NCI-H82 treated with DMSO at 0.1 percent for 48 hours (cell line): ENCODE measurements around the gene ARFGAP2.
A peak's percentile ranks its signal among the peaks of the same experiment; 100 is the strongest.

Experiments used
- DNase-seq: peaks from one replicate; lab custom pipeline; 2025; ENCODE audit not compliant: unreplicated experiment; lab: John Stamatoyannopoulos, UW

ARFGAP2 gene

DNA sequence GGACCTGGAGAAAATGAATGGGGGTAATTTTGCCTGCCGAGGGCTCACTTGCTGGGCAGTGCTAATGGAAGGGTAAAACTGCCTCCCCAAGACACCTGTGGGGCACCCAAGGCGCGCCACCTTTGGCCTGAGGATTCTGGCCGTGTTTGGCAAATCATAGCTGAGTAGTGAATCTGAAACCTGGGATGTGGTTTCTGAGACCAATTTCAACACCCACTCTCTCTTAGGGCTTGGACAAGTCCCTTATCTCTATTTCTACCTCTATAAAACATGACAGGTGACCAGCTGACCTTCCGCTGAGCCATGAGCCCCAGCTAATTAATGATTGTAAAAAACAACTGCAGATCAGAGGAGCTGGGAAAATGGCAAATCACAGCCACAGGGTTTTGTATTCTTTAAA is 11.0 kb upstream of the ARFGAP2 start:
- DNase-seq: no peak

DNA sequence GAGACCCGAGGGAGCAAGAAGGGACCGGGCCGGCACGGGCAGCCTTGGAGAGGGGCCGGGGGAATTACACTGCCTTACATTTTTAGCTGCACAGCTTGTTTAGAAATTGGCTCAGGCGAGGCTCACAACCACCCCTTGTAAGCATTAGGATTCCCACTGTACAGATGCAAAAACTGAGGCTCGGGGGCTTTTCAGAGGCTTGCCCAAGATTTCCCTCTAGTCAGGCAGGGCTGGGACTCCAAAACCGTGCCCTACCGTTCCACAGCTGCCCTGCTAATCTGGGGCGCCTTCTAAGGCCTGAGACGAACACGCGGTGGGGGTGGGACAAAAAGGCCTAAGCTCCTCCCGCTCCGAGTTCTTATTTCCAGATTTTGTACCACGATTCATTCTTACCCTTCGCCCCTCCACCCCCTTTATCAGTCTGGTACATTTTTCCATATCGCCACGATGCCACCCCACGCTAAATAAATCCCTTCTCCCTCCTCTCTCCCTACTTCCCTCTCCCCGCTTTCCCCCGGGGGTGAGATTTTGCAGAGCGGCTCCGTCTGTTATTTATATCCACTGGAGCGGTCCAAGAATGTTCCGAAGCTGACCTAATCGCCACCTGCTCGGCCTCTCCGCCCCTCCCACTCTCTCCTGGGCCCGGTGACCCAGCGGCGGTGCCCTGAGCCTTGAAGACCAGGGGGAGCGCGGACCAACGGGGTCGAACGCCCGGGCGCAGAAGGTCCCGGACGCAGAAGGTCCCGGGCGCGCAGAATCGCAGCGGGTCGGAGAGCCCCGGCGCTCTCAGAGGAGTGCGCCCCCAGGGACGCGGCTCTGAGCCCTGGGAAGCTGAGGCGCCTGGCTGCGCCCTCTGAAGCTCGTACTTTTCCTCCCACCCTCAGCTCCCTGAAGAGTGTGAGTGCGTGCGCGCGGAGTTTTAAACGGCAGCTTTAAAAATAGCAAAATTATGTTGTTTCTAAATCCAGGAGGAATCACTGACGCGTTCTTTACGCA is 10.3 kb upstream of the ARFGAP2 start:
- DNase-seq: peak; percentile 47

DNA sequence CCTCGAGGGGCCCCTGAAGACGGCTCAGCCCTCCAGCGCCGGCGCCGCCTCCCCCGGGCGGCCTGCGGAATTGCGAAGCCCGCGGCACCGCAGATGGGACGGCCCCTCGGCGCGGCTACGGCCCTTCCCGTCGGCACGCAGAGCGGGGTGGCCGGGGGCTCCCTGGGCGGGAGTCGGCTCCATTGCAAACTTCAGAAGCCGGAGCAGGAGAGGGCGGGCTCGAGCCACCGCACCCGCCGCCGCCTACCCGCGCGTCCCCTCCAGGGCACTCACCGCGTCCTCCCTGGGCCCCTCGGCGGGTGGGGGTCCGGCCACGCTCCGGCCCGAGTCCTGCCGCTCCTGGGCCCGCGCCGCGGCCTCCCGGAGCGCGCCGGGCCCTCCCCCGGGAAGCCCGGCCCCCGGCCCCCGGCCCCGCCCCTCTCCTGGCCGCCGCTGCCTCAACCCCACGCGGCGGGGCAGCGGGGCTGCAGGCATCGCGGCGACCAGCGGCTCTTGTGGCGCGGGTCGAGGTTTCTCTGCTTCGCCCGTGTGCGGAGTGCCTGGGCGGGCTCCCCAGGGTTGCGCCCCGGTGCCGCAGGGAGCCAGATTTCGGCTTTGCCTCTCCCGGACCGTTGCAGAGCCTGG is 9.5 kb upstream of the ARFGAP2 start, which contains the start of gene PACSIN3:
Gene PACSIN3, minus strand, starts transcription at position 359 of the 624 bp plus-strand sequence. CDS start 3,707 bp downstream, outside the sequence.
- DNase-seq: no peak

DNA sequence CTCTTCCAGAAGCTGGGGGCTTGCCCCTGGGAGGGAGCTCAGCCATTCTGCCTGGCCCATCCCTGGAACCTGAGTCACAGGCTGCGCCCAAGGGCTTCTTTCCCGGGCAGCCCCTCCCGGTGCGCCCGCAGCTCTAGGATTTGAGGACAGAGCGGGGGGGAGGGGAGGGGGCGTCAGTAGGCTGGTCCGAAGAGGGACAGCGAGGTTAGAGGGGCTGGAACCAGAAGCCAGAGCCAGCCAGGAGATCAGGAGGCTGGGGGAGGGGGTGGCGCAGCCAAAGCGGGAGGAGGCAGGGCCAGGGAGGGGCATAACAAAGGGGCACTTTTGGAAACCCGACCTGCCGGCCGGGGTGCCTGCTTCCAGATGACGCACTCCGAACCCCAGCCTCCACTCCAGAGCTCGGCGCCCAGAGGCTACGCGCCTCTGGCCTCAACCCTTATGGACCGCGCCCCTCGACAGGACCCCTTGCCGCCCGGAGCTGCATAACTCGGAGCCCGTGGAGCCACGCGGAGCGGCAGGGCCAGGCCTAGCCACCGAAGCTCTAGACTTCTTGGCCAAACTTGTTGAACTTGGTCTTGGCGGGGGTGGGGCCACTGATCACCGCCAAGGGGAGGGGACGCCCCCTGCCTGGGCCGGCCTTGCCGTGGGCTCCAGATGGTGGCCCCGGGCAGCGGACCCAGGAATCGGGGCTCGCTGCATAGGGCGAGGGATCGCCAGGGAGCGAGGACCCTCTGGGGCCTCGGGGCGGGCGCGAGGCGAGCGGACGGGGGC is 8.8 kb upstream of the ARFGAP2 start:
- no peak for DNase-seq

DNA sequence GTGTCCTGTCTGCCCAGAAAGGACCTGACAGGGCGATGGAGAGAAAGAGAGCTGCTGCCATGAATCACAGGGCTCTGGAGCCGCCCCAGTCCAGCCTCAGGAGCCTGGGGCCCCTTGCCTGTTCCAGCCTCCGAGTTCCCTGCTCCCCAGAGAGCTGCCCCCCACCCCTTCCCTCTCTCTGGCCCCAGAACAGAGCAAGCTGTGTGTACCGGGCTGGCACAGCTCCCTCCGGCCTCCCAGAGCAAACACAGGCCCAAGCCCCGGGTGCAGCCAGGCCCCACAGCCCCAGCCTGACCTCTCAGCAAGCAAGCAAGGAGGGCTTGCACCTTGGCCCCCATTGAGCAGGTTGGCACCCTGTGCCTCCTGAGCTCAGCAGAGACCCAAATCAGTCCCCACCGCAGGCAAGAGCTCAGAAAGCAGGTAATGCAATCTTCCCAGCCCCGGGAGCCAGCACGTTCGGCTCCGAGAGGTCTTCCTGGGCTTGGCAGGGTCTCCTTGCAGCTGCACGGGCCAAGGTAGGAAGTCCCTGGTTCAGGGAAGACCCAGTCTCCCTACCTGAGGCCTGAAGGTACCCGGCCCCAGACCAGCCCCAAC is 8.1 kb upstream of the ARFGAP2 start:
- no peak for DNase-seq

DNA sequence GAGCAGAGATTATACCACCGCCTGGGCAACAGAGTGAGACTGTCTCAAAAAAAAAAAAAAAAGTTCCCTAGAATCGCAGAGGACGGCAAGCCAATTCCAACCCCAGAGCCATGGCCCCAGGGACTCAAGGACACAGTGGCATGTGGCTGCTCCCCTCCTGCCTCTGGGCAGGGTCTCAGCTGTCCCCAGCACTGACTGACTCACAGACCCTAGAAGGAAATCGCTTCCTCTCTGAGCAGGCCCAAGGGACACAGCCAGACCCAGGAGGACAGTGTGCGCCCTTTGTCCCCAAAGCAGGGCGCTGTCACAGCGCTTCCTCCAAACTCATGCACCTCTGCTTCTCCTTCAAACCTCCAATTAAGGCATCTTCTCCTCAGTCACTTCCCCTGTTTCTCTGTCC is 7.3 kb upstream of the ARFGAP2 start:
- no peak for DNase-seq

DNA sequence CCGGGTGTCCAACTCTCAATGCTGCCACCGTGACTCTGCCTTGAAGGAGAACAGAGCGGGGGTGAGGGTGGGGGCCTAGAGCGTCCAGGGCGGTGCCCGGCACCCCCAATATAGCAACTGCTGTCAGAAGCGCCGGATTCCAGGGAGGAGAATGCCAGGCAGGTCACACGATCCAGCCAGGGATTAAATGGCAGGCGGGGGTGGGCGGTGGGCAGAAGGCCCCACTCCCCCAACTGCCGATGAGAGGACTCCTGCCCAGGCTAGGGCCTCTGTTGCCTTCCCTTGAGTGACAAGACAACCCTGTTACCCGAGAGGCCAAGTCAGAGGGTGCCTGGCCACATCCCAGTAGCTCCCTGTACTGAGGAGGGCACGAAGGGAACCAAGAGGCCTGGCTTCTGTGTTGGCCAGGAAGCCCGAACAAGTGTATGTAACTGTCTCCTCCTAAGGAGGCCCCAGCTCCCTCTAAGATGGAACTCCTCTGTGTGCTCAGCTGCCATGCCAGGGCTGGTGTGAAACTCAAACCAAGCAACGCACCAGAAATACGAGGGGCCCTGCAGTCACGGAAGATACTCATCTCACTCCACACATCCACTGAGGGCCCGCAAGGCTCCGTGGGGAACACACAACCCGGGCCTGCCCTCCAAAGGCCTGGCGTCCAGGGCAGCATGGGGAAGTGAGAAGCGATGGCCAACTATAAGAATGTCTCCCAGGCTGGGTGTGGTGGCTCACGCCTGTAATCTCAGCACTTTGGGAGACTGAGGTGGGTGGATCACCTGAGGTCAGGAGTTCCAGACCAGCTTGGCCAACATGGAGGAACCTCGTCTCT is 6.6 kb upstream of the ARFGAP2 start:
- DNase-seq: no peak

DNA sequence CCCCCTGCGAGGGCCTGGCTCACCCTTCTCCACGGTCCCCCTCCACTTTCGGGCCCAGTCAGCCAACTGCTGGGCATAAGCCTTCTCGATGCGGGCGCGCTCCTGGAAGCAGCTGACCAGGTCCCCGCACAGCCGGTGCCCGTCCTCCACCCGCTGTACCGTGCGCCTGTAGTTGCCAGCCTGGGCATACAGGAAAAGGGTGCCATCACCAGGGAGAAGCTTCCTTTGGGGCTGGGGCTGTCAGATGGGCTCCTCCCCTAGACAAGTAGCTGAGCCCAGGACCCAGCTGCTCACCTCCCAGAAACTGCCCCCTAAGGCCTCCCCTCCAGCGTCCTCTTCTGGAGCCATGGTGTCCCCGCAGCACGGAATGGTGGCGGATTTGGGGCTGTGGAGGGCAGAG is 5.7 kb upstream of the ARFGAP2 start:
- no peak for DNase-seq

DNA sequence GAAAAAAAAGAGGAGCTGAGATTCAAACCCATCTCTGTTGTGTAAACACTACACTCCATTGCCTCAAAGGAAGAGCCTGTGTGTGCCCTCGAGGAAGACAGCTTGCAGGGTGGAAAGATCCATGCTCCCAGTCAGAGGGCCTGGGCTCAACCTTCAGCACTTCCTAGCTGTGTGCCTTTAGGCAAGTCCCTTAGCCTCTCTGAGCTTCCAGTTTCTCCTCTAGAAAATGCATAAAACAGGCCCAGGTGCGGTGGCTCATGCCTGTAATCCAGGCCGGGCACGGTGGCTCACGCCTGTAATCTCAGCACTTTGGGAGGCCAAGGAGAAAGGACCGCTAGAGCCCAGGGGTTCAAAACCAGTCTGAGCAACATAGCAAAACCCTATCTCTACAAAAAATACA is 4.6 kb upstream of the ARFGAP2 start:
- no peak for DNase-seq

DNA sequence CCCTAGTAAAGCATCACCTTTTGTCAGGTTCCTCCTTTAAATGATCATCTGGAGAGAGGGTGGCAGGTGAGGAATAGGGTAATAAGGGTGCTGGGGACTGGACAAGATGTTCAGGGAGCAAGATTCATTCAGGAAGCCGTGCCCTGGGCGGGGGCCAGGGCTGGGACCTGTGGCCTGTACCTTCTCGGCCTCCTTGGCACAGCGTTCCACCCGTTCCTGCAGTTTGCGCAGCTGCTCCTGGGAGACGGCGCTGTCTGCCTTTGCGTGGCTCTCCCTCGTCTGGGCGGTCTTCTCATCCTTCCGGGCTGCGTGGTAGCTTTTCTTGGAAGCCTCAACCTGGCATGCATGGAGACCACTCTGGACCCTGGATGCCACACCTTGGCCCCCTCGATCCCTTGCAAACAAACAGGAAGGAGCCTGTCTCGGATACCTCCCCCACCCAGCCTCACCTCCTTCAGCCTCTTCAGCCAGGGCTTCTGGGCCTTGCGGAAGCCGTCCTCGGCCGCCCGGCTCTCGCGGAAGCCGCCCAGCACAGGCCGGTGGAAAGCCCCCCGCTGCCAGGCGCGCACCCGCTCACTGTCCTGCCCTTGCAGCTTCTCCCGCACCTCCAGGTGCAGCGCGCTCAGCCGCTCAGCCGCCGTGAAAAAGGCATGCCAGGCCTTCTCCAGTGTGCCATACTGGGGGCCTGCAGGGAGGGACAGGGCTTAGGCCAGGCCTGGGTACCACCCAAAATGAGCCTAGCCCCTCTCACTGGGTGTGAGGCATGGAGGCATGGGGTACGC is 3.5 kb upstream of the ARFGAP2 start:
- no peak for DNase-seq

DNA sequence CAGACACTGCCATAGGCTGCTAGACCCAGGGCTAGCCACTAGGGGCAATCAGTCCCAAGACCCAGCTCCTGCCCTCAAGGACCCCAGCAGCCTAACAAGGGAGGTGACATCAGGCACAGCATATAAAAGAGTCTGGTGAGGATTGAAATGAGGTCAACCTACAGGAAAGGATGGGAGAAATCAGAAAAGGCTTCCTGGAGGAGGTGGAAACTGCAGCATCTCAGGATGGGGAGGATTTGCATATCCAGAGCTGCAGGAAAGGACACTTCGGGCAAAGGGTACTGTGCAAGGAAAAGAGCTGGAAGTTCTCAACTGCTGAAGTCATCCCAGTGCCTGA is 2.9 kb upstream of the ARFGAP2 start:
- DNase-seq: no peak

DNA sequence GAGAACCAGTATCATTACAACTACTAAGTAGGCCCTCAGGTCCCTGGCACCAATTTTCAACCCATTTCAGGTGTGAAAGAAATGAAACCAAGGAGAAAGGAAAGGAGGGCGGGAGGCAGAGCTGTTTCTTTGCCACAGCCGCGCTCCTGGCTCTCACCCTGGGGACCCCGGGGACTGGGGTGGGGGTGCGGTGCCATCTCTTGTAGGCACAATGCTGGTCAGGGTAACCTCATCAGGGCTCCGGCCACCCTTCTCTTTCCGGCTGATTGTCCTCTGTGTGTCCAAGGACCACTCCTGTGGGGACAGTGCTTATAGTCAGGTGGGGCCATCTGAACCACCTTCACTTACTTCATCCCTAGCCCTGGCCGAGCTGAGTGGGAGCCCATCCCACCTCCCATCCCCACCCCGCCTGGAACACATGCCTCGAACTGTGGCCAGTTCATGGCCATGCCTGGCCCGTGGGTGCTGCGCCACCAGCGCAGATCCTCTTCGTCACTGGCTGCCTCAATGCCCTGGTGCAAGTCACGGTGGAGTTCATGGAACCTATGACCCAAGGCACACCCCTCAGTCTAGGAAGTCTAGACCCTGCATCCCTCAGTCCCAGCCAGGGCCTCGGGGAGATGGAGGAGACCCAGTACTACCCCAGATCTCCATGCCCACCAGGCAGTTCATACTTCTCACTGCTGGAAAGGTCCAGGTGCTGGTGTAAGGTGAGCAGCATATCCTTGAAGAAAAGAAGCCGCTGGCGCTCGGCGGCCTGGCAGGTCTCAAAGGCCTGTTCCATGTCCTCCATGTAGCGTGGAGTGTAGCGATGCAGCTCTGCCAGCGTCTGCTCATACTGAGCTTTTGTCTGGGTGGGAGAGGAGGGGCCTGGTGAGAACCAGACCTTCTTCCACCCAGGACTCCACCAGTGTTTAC is 2.3 kb upstream of the ARFGAP2 start:
- no peak for DNase-seq

DNA sequence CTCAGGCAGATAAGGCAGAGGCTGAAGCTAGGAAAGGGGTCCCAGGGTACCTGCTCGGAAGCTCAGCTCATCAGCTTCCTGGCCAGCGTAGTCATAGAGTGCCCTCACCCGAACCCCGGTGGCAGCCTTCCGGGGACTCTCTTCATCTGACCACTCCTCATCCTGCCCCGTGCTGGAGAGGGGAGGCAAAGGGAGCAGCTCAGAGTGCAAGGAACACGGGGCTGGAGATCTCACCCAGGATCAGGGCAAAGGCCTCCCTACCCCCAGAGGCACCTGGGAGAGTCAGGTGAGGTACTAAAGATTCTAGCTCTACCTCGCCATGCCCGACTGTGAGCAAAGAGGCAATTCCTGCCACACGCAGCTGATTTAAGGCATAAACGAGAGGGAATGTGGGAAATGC is 1.6 kb upstream of the ARFGAP2 start:
- DNase-seq: no peak

DNA sequence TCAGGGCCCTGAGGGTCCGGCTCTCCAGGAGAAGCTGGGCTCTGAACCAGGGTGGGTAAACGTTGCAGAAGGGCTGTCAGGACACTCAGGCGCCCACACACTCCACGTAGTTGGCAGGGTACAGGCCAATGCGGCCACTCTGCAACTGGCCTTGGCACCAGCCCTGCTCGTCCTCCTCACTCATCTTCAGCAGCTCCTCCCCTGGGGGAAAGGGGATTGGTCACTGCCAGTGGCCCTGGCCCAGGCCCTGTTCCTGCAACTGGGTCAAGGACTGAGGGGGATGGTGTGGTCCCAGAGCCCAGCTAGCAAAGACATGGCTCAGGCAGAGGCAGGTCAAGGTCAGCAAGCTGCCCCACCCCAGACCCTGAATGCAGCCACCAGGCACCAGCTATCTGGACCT is 1.2 kb upstream of the ARFGAP2 start:
- no peak for DNase-seq

DNA sequence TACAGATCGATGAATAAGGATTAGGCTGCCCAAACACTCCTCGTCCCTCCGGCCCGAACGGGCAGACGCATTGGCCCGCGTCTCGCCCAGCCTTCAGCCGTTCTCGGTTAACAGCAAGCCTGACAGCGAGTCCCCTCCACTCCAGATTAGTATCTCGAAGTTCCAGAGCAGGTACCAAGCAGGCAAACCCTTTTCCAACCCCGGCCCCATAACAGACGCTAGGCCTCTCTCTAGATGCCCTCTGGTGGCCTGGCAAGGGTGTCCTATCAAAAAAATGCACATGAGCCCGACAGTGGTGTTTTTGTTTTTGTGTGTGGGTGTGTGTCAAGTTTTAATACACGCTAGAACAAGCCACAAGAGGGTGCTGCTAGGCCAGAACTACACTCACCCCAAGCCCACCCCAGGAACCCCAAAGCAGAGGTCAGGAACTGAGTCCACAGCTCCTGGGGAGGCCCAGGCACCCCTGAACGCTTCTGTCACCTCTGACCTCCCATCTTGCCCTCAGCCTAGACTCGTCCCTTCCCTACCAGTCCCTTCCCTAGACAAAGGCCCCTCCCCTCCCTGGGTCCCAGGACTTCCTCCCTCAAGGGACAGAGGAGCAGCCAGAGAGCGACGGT is 658 bp upstream of the ARFGAP2 start:
- peak; percentile 40 for DNase-seq

DNA sequence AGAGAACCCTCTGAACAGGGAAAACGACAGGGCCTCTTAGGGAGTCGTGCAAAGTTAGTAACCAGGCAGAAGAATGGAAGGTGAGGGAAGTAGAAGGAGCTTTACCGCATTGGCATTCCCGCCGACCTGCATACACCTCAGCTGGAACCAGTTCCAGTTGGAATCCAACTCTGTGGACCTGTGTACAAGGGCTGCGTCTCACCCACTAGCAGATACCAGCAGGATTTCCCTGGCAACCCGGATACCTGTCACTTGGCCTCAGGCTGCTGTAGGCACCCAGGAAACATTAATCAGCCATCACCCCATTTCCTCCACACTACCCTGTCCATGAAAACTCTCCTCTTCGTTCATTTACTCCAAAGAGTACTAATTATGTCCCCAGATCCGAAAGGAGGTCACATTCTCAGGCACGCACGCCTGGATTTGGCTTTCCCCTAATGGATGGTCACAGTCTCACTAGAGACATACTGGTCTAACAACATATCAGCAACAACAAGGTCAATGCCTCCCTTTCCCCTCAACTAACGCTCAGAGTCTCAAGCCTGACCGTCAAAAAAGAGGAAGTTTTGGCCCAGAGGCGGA is 842 bp downstream of the ARFGAP2 start:
- DNase-seq: no peak

DNA sequence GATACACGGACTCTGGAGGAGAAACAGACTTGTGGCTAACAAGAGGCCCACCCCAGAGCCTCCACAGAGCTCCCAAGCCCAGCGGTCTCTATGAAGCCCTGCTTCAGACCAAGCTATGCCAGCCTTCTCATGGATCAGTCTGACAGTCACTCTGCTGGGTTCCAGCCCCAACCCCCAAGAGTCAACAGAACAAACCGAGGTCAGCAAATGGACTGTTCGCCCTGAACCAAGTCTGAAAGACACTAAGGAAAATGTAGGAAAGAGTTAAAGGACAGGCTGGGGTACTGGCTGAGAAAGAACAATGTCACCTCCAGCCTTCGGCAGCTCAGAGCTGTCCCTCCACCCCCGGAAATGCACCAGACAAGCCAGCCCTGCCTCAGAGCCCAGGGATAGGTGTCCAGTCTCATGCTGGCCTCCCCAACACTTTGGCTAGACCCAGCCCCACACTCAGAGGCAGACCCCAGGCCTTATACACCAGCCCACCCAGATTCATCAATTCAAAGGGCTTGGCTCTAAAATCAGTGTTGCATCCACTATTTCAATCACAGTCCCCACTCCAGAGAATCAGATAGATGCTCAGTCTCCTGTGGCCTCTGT is 3.8 kb downstream of the ARFGAP2 start:
- no peak for DNase-seq
